ENCODE results near the gene RBM39.

GRCh38 chr20:35741892-35742740 lies at the start of gene RBM39:
- peak; percentile 96 to 100 (median 100) for TF ChIP-seq POLR2A (IDR thresholded peaks at IDR 0.05)
- peak; percentile 18 to 66 (median 57) for TF ChIP-seq CTCF (IDR thresholded peaks at IDR 0.05)
